IMR-90 (cell line): ENCODE results near the gene SFR1. TPM values are rescaled to one million over a fixed set of nuclear protein-coding genes. Genes with fewer than 3 reads are reported as not detected.

ENCODE experiments used
- ATAC-seq: fragments of 200-7000 bp; cut with Tn5 transposase; 2 replicates; pipeline ENCODE4 v1.9.1; 2020; ENCODE audit warnings: low read depth, mild to moderate bottlenecking, moderate library complexity
- BruUV-seq: library from RNA; stranded (reverse); fragments of 400-500 nt; replicated peaks from 2 replicates; lab custom pipeline; 2021; lab: Mats Ljungman, UMichigan
- CTCF ChIA-PET: fragments of 300-600 bp; formaldehyde crosslinking; extraction: SDS; loops from one replicate; lab custom pipeline; 2021; ENCODE audit warnings: antibody characterized with exemption; lab: Yijun Ruan, JAX
- POLR2A ChIA-PET: fragments of 300-600 bp; sonication (Branson Sonifier 250); formaldehyde crosslinking; loops from one replicate; lab custom pipeline; 2022; ENCODE audit warnings: antibody characterized with exemption; ENCODE audit not compliant: unreplicated experiment; lab: Charles Lee
- DNase-seq: peaks from one replicate; pipeline ENCODE4 v3.0.0; 2013
- H2AFZ ChIP-seq: replicated peaks from 2 replicates; pipeline ENCODE3; 2013; ENCODE audit warnings: low read length, mild to moderate bottlenecking; ENCODE audit not compliant: poor library complexity
- H2AK5ac ChIP-seq: 2 replicates; pipeline ENCODE4 v1.6.1; 2013; ENCODE audit warnings: low read depth, low read length, inconsistent platforms
- H2AK9ac ChIP-seq: replicated peaks from 2 replicates; pipeline ENCODE3; 2013; ENCODE audit warnings: mild to moderate bottlenecking, low read depth, low read length, moderate library complexity; ENCODE audit not compliant: poor library complexity
- H2BK120ac ChIP-seq: 2 replicates; pipeline ENCODE4 v1.6.1; 2013; ENCODE audit warnings: low read depth, low read length, inconsistent platforms
- H2BK15ac ChIP-seq: 3 replicates; pipeline ENCODE4 v1.6.1; 2013; ENCODE audit warnings: low read depth, low read length, inconsistent platforms
- H2BK20ac ChIP-seq: 2 replicates; pipeline ENCODE4 v1.6.1; 2013; ENCODE audit warnings: low read depth, mild to moderate bottlenecking, inconsistent platforms, low read length, moderate library complexity
- H2BK5ac ChIP-seq: 2 replicates; pipeline ENCODE4 v1.6.1; 2013; ENCODE audit warnings: mild to moderate bottlenecking, low read depth, low read length, inconsistent platforms; ENCODE audit not compliant: poor library complexity, severe bottlenecking
- H3K14ac ChIP-seq: replicated peaks from 2 replicates; pipeline ENCODE4 v1.6.1; 2013; ENCODE audit warnings: low read depth, low read length, inconsistent platforms
- H3K18ac ChIP-seq: 2 replicates; pipeline ENCODE4 v1.6.1; 2013; ENCODE audit warnings: low read depth, low read length, control low read depth
- H3K23ac ChIP-seq: 2 replicates; pipeline ENCODE4 v1.6.1; 2013; ENCODE audit warnings: low read depth, low read length, inconsistent platforms
- H3K27ac ChIP-seq: 2 replicates; pipeline ENCODE4 v1.5.1; 2013; ENCODE audit warnings: mild to moderate bottlenecking, control low read depth, low read length; ENCODE audit not compliant: insufficient read depth
- H3K27me3 ChIP-seq: 2 replicates; pipeline ENCODE4 v1.6.1; 2013; ENCODE audit warnings: low read length; ENCODE audit not compliant: control insufficient read depth, insufficient read depth
- H3K36me3 ChIP-seq: 2 replicates; pipeline ENCODE4 v1.6.1; 2013; ENCODE audit warnings: low read length, mixed read lengths; ENCODE audit not compliant: control insufficient read depth, insufficient read depth
- H3K4ac ChIP-seq: 2 replicates; pipeline ENCODE4 v1.6.1; 2013; ENCODE audit warnings: low read depth, low read length, inconsistent platforms
- H3K4me1 ChIP-seq: 2 replicates; pipeline ENCODE4 v1.6.1; 2013; ENCODE audit warnings: low read length, mixed read lengths; ENCODE audit not compliant: control insufficient read depth, insufficient read depth
- H3K4me2 ChIP-seq: 2 replicates; pipeline ENCODE4 v1.6.1; 2013; ENCODE audit warnings: low read depth, mild to moderate bottlenecking, control low read depth, low read length, moderate library complexity
- H3K4me3 ChIP-seq: 2 replicates; pipeline ENCODE4 v1.5.1; 2013; ENCODE audit warnings: low read depth, mild to moderate bottlenecking, control low read depth, low read length, moderate library complexity; ENCODE audit not compliant: insufficient read depth
- H3K56ac ChIP-seq: 2 replicates; pipeline ENCODE4 v1.6.1; 2013; ENCODE audit warnings: low read length, inconsistent platforms; ENCODE audit not compliant: insufficient read depth; ENCODE audit errors: extremely low read depth
- H3K79me1 ChIP-seq, 2 experiments: 2 replicates each; pipeline ENCODE4 v1.6.1; 2013; ENCODE audit warnings: low read length in 2 of 2, inconsistent platforms in 1 of 2, low read depth in 1 of 2
- H3K9ac ChIP-seq: 2 replicates; pipeline ENCODE4 v1.6.1; 2013; ENCODE audit warnings: low read depth, low read length, control low read depth
- H3K9me1 ChIP-seq: 2 replicates; pipeline ENCODE4 v1.6.1; 2013; ENCODE audit warnings: low read length, inconsistent platforms; ENCODE audit not compliant: insufficient read depth
- H3K9me3 ChIP-seq: 2 replicates; pipeline ENCODE4 v1.6.1; 2013; ENCODE audit warnings: low read length; ENCODE audit not compliant: control insufficient read depth, insufficient read depth
- H4K20me1 ChIP-seq: 2 replicates; pipeline ENCODE4 v1.6.1; 2013; ENCODE audit warnings: low read length, inconsistent platforms; ENCODE audit not compliant: insufficient read depth
- H4K5ac ChIP-seq: 2 replicates; pipeline ENCODE4 v1.6.1; 2013; ENCODE audit warnings: mild to moderate bottlenecking, low read depth, low read length, control low read depth
- H4K8ac ChIP-seq, 2 experiments: 2 replicates each; pipeline ENCODE4 v1.6.1; 2013; ENCODE audit warnings: low read depth in 2 of 2, low read length in 2 of 2, control low read depth in 1 of 2, inconsistent platforms in 1 of 2
- H4K91ac ChIP-seq: 2 replicates; pipeline ENCODE4 v1.6.1; 2013; ENCODE audit warnings: low read depth, low read length, inconsistent platforms; ENCODE audit not compliant: insufficient read depth
- BHLHE40 ChIP-seq: fragments of 150-350 bp; IDR thresholded peaks from 2 replicates; pipeline ENCODE4 v1.6.1; 2016; ENCODE audit warnings: mild to moderate bottlenecking, low read depth, low read length
- CEBPB ChIP-seq: IDR thresholded peaks from 2 replicates; pipeline ENCODE4 v1.6.1; 2012; ENCODE audit warnings: low read depth, low read length, improper control_type of control experiment
- MAFK ChIP-seq: IDR thresholded peaks from 2 replicates; pipeline ENCODE4 v1.6.1; 2012; ENCODE audit warnings: low read depth, low read length, improper control_type of control experiment
- NFE2L2 ChIP-seq: fragments of 150-350 bp; IDR thresholded peaks from 2 replicates; pipeline ENCODE4 v1.6.1; 2016; ENCODE audit warnings: low read depth, mild to moderate bottlenecking, low read length
- RAD21 ChIP-seq: IDR thresholded peaks from 2 replicates; pipeline ENCODE4 v1.6.1; 2012; ENCODE audit warnings: low read length, improper control_type of control experiment
- dilution Hi-C: fragments of 300-500 bp; cut with HindIII; formaldehyde crosslinking; loops from one replicate; pipeline ENCODE4 v1.14.3; 2018; ENCODE audit warnings: low sequenced_read_pairs; ENCODE audit not compliant: unreplicated experiment
- in situ Hi-C: fragments of 300-500 bp; cut with MboI; formaldehyde crosslinking; loops from 3 replicates; pipeline ENCODE4 v1.14.3; 2019; ENCODE audit warnings: low sequenced_read_pairs, inconsistent platforms, mixed read lengths
- intact Hi-C: fragments of 100-400 bp; cut with micrococcal nuclease; formaldehyde crosslinking; loops from 2 replicates; pipeline ENCODE4 v1.10.0; 2022
- polyA plus RNA-seq, 3 experiments: library from polyadenylated mRNA; depleted of rRNA; stranded (reverse); fragments of >200 nt; gene quantifications; 2 replicates each; pipeline ENCODE4 v1.2.3, GENCODE V29; 2012; ENCODE audit warnings: low replicate concordance in 1 of 3
- total RNA-seq: library from RNA; depleted of rRNA; stranded (reverse); fragments of >200 nt; gene quantifications from 2 replicates; pipeline ENCODE4 v1.2.3, GENCODE V29; 2012

The SFR1 gene
- total and polyA plus RNA-seq, 2 of the 4 experiments (the other 2 are of a cell fraction), result 1.6 to 2.3 TPM

DNA sequence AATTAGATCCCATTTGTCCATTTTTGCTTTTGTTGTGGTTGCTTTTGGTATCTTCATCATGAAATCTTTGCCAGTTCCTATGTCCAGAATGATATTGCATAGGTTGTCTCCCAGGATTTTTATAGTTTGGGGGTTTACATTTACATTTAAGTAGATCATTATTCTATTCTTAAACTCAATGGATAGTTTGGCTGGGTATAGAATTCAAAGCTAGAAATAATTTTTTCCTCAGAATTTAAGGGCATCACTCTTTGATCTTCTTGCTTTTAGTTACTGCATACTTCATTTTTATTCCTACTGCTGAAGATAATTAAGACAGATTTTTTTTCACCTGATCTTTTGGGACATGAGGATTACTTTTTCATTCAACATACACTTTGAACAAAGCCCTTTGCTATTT is 29.8 kb downstream of the SFR1 start:
- POLR2A ChIA-PET, result no interaction called here
- H3K9ac ChIP-seq, result no peak overlapping the region
- H3K56ac ChIP-seq, result no peak overlapping the region
- CTCF ChIA-PET, result no interaction called here
- no peak overlapping the region for H2AK5ac ChIP-seq
- no peak overlapping the region for H2BK20ac ChIP-seq
- H3K4ac ChIP-seq, result no peak overlapping the region
- no peaks in the 10 kb centered on the region for H3K9me1 ChIP-seq
- H2AK9ac ChIP-seq, result no peak overlapping the region
- H3K4me2 ChIP-seq, result no peak overlapping the region
- H3K79me1 ChIP-seq, result no peaks in the 10 kb centered on the region
- no peak overlapping the region for H3K14ac ChIP-seq
- TF ChIP-seq MAFK, result no peak
- no peak for TF ChIP-seq CEBPB
- TF ChIP-seq RAD21, result no peak
- TF ChIP-seq NFE2L2, result no peak
- no peak for TF ChIP-seq BHLHE40
- intact Hi-C loops, result no loop called here
- H4K5ac ChIP-seq, result no peak overlapping the region
- in situ Hi-C loops, result no loop called here
- dilution Hi-C loops, result no loop called here
- no peaks in the 10 kb centered on the region for H3K36me3 ChIP-seq
- H4K20me1 ChIP-seq, result no peaks in the 10 kb centered on the region
- ATAC-seq, result no peak
- H2BK5ac ChIP-seq, result no peak overlapping the region
- no peak overlapping the region for H4K91ac ChIP-seq
- no peak overlapping the region for H3K18ac ChIP-seq
- no TSS peak for BruUV-seq
- DNase-seq, result no peak
- H2BK15ac ChIP-seq, result no peak overlapping the region
- no peak overlapping the region for H2AFZ ChIP-seq
- peaks cover 3% of the 10 kb centered on the region for H3K9me3 ChIP-seq
- peaks cover 27% of the 10 kb centered on the region for H3K27me3 ChIP-seq
- no peak overlapping the region for H4K8ac ChIP-seq
- no peak overlapping the region for H3K4me3 ChIP-seq
- no peak overlapping the region for H3K23ac ChIP-seq
- H3K27ac ChIP-seq, result no peak overlapping the region
- H3K4me1 ChIP-seq, result no peaks in the 10 kb centered on the region
- no peak overlapping the region for H2BK120ac ChIP-seq
